Stimulated activated CD4-positive, alpha-beta T cell treated with anti-CD3 and anti-CD28 coated beads, Interleukin-1b, Interleukin-23, amount 100 ng/mL, for 24 hours (primary cell): ENCODE results near the gene JMJD6.
"Not testable (repeated sequence)": the region's sequence is repeated elsewhere in the genome, so short reads cannot be mapped to it uniquely, and the experiment has no call there.

Experiments used
- DNase-seq, 4 experiments: peaks; one replicate each; pipeline ENCODE4 v3.0.0-alpha.2; 2020; ENCODE audit warnings: low read depth in 4 of 4, low spot score in 1 of 4

Gene JMJD6

GRCh38 chr17:76718516-76718915 lies 7.9 kb downstream of the JMJD6 start:
- DNase-seq = no peak

GRCh38 chr17:76716839-76717215 lies 9.6 kb downstream of the JMJD6 start:
- DNase-seq = no peak

- no peak for DNase-seq
Measured at GRCh38 chr17:76716146-76716838, 10.1 kb downstream of the JMJD6 start.

- no peak for DNase-seq
Measured at GRCh38 chr17:76715496-76715830, 10.9 kb downstream of the JMJD6 start.

GRCh38 chr17:76714822-76715495 lies 11.4 kb downstream of the JMJD6 start:
- peak; percentile 62 to 75 (median 68) for DNase-seq

- no peak for DNase-seq
Measured at GRCh38 chr17:76714336-76714735, 12.1 kb downstream of the JMJD6 start.

GRCh38 chr17:76713765-76714164 lies 12.6 kb downstream of the JMJD6 start:
- DNase-seq = no peak

- not testable (repeated sequence) for DNase-seq
Measured at GRCh38 chr17:76712321-76712720, 14.1 kb downstream of the JMJD6 start.

- DNase-seq = peak in 3 of 4 experiments; percentile 20 to 36 (median 35)
Measured at GRCh38 chr17:76710863-76711611, 15.4 kb downstream of the JMJD6 start, which contains the start of gene MXRA7. TSS of gene MXRA7 (minus strand) at chr17:76710965. CDS start at chr17:76710946, 19 bp downstream.

- not testable (repeated sequence) for DNase-seq
Measured at GRCh38 chr17:76709951-76710862, 16.2 kb downstream of the JMJD6 start.

- DNase-seq = no peak
Measured at GRCh38 chr17:76709077-76709950, 17.1 kb downstream of the JMJD6 start.

- no peak for DNase-seq
Measured at GRCh38 chr17:76707985-76708807, 18.2 kb downstream of the JMJD6 start.

GRCh38 chr17:76706817-76707216 lies 19.6 kb downstream of the JMJD6 start:
- no peak for DNase-seq

GRCh38 chr17:76704805-76705204 lies 21.6 kb downstream of the JMJD6 start:
- DNase-seq = no peak

- DNase-seq = no peak
Measured at GRCh38 chr17:76702941-76703637, 23.3 kb downstream of the JMJD6 start.

GRCh38 chr17:76702076-76702475 lies 24.3 kb downstream of the JMJD6 start:
- no peak for DNase-seq

- no peak for DNase-seq
Measured at GRCh38 chr17:76701471-76701967, 24.9 kb downstream of the JMJD6 start.
